Mucosa of rectum (tissue), 2 donors: ENCODE data around the gene TMEM26.

Experiments
- H3K27ac ChIP-seq, 2 donors: one replicate each; pipeline ENCODE4 v1.7.0; 2013; ENCODE audit warnings: inconsistent platforms in 2 of 2, low read depth in 2 of 2, low read length in 2 of 2
- H3K27me3 ChIP-seq, 2 donors: one replicate each; pipeline ENCODE4 v1.7.0; 2013; ENCODE audit warnings: low read length in 2 of 2; ENCODE audit not compliant: control insufficient read depth in 2 of 2, insufficient read depth in 2 of 2
- H3K36me3 ChIP-seq, 2 donors: one replicate each; pipeline ENCODE4 v1.7.0; 2013; ENCODE audit warnings: low read length in 2 of 2; ENCODE audit not compliant: control insufficient read depth in 2 of 2, insufficient read depth in 2 of 2
- H3K4me1 ChIP-seq, 2 donors: one replicate each; pipeline ENCODE4 v1.7.0; 2013; ENCODE audit warnings: low read length in 2 of 2, mild to moderate bottlenecking in 1 of 2; ENCODE audit not compliant: control insufficient read depth in 2 of 2, insufficient read depth in 2 of 2
- H3K4me3 ChIP-seq, 2 donors: one replicate each; pipeline ENCODE4 v1.7.0; 2013; ENCODE audit warnings: low read length in 2 of 2
- H3K9ac ChIP-seq, 2 donors: one replicate each; pipeline ENCODE4 v1.7.0; 2013; ENCODE audit warnings: low read length in 2 of 2, low read depth in 1 of 2, mild to moderate bottlenecking in 1 of 2
- H3K9me3 ChIP-seq, 2 donors: one replicate each; pipeline ENCODE4 v1.7.0; 2013; ENCODE audit warnings: low read length in 2 of 2; ENCODE audit not compliant: control insufficient read depth in 2 of 2
- donor health status: healthy.
- donor health status: Normal muscosa, but diverticular disease.

TMEM26 gene

GRCh38 chr10:61477451-61477850 is 24.3 kb upstream of the TMEM26 start:
- no peak overlapping the region for H3K27ac ChIP-seq
- no peaks in the 10 kb centered on the region for H3K9me3 ChIP-seq
- no peak overlapping the region for H3K4me3 ChIP-seq
- no peaks in the 10 kb centered on the region for H3K4me1 ChIP-seq
- H3K36me3 ChIP-seq, result no peaks in the 10 kb centered on the region
- H3K9ac ChIP-seq, result no peak overlapping the region
- H3K27me3 ChIP-seq, result no peaks in the 10 kb centered on the region

DNA sequence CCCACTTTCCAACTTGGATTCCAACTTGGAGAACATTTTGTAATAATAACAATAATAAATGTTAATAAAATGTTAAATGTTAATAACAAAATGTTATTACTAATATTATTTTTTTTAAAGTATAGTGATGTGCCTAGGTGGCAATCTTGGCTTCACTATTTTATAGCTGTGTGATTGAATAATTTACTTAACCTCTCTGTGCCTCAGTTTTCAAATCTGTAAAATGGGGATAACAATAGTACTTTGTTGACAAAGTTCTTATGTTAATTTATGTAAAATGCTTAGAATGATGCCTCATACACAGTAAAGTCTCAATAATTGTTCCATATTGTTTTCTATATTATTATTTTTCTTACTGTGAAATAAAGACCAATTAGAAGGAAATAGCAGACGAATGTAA is 23.3 kb upstream of the TMEM26 start:
- Histone ChIP-seq H3K9me3 (no peaks in the 10 kb centered on the region), H3K27ac (no peak overlapping the region), H3K4me1 (no peaks in the 10 kb centered on the region), H3K4me3 (no peak overlapping the region), H3K36me3 (no peaks in the 10 kb centered on the region), H3K9ac (no peak overlapping the region), H3K27me3 (no peaks in the 10 kb centered on the region)

DNA sequence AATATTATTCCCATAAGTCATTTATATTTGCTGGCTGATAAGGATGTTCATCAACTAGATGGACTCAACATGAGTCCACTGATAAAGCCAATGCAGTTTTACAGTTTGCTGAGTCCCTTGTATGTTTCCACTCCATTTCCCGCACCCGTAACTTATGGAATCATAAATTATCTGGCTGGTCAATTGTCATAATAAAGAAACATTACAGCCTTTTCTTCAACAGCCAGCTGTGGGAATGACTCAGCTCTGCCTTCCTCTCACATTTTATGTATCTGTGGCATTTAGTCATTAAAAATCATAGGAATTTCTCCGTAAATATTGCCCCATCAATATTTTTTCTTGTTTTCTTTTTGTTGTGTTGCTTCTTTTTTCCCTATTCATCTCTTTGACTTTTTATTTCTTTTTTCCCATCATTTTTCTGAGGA is 22.3 kb upstream of the TMEM26 start:
- Histone ChIP-seq H3K27me3 (no peaks in the 10 kb centered on the region), H3K9ac (no peak overlapping the region), H3K36me3 (no peaks in the 10 kb centered on the region), H3K27ac (no peak overlapping the region), H3K4me1 (no peaks in the 10 kb centered on the region), H3K4me3 (no peak overlapping the region), H3K9me3 (no peaks in the 10 kb centered on the region)

DNA sequence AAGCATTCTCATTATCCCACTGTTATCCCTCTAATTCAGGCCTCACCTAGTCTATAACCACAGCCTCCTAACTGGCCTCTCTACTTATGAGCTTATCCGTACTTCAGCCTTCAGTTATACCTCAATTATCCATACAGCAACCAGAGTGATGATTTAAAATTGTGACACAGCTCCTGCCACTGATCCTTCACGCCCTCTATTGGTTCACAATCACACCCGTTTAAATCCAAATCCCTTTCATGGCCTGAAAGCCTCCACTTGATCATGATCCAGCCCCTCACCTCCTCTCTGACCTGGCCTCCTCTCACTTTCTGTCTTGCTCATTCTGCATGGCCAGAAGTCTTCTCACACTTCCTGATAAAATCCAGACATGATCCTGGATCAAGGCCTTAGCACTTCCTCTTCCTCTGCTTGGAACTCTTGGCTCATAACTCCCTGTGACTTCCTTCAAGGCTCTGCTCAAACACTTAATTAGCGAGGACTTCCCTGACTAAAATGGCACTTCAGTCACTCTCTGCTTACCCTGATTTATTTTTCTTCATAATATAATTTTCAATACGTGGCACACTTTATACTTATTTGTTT is 19.0 kb upstream of the TMEM26 start:
- Histone ChIP-seq H3K9me3 (no peaks in the 10 kb centered on the region), H3K4me3 (no peak overlapping the region), H3K27ac (no peak overlapping the region), H3K9ac (no peak overlapping the region), H3K36me3 (no peaks in the 10 kb centered on the region), H3K27me3 (no peaks in the 10 kb centered on the region), H3K4me1 (no peaks in the 10 kb centered on the region)

DNA sequence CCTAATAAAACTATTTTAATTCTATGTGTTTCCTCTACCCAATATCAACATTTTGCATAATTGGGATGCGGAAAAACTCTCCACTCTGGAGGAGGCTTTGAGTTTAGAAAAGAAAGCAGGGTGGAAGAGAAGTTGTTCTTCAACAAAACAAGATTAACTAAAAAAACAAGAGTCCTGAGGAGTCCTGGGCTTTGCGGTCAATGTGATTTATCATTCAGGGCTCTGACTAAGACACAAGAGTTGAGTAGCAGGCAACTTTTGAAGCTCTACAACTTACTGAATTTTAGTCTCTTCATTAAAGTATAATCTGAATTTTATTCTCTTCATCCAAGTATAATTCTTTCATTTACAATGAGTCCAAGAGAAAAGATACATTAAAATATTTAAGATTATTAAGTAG is 18.3 kb upstream of the TMEM26 start:
- H3K4me1 ChIP-seq, result no peaks in the 10 kb centered on the region
- H3K9ac ChIP-seq, result no peak overlapping the region
- H3K9me3 ChIP-seq, result no peaks in the 10 kb centered on the region
- no peak overlapping the region for H3K27ac ChIP-seq
- H3K36me3 ChIP-seq, result no peaks in the 10 kb centered on the region
- H3K4me3 ChIP-seq, result no peak overlapping the region
- H3K27me3 ChIP-seq, result no peaks in the 10 kb centered on the region

- Histone ChIP-seq H3K9me3 (no peaks in the 10 kb centered on the region), H3K9ac (no peak overlapping the region), H3K4me1 (no peaks in the 10 kb centered on the region), H3K27me3 (no peaks in the 10 kb centered on the region), H3K27ac (no peak overlapping the region), H3K36me3 (no peaks in the 10 kb centered on the region), H3K4me3 (no peak overlapping the region)
Measured at GRCh38 chr10:61470740-61471139, 17.6 kb upstream of the TMEM26 start.

GRCh38 chr10:61465901-61466632 is 12.9 kb upstream of the TMEM26 start:
- Histone ChIP-seq H3K4me1 (no peaks in the 10 kb centered on the region), H3K27ac (no peak overlapping the region), H3K36me3 (no peaks in the 10 kb centered on the region), H3K9me3 (no peaks in the 10 kb centered on the region), H3K4me3 (no peak overlapping the region), H3K27me3 (no peaks in the 10 kb centered on the region), H3K9ac (no peak overlapping the region)

- Histone ChIP-seq H3K27me3 (no peaks in the 10 kb centered on the region), H3K36me3 (no peaks in the 10 kb centered on the region), H3K9me3 (no peaks in the 10 kb centered on the region), H3K27ac (no peak overlapping the region), H3K4me1 (no peaks in the 10 kb centered on the region), H3K4me3 (no peak overlapping the region), H3K9ac (no peak overlapping the region)
Measured at GRCh38 chr10:61465171-61465496, 12.0 kb upstream of the TMEM26 start.

- Histone ChIP-seq H3K27me3 (no peaks in the 10 kb centered on the region), H3K27ac (no peak overlapping the region), H3K9ac (no peak overlapping the region), H3K4me3 (no peak overlapping the region), H3K4me1 (no peaks in the 10 kb centered on the region), H3K36me3 (no peaks in the 10 kb centered on the region), H3K9me3 (no peaks in the 10 kb centered on the region)
Measured at GRCh38 chr10:61464461-61465170, 11.4 kb upstream of the TMEM26 start.

- Histone ChIP-seq H3K27me3 (no peaks in the 10 kb centered on the region), H3K27ac (no peak overlapping the region)
Measured at GRCh38 chr10:61463035-61463909, 10.1 kb upstream of the TMEM26 start.

More at GRCh38 chr10:61463035-61463909, 10.1 kb upstream of the TMEM26 start:
- no peak overlapping the region for H3K9ac ChIP-seq
- H3K4me3 ChIP-seq, result no peak overlapping the region
- H3K4me1 ChIP-seq, result no peaks in the 10 kb centered on the region
- H3K36me3 ChIP-seq, result no peaks in the 10 kb centered on the region
- no peaks in the 10 kb centered on the region for H3K9me3 ChIP-seq
